DMS114 treated with DMSO at 0.1 percent for 48 hours (cell line): Measurements from ENCODE around the gene LTA.

Experiments
- DNase-seq: peaks from one replicate; lab custom pipeline; 2025; ENCODE audit not compliant: unreplicated experiment; lab: John Stamatoyannopoulos, UW

LTA gene

DNA sequence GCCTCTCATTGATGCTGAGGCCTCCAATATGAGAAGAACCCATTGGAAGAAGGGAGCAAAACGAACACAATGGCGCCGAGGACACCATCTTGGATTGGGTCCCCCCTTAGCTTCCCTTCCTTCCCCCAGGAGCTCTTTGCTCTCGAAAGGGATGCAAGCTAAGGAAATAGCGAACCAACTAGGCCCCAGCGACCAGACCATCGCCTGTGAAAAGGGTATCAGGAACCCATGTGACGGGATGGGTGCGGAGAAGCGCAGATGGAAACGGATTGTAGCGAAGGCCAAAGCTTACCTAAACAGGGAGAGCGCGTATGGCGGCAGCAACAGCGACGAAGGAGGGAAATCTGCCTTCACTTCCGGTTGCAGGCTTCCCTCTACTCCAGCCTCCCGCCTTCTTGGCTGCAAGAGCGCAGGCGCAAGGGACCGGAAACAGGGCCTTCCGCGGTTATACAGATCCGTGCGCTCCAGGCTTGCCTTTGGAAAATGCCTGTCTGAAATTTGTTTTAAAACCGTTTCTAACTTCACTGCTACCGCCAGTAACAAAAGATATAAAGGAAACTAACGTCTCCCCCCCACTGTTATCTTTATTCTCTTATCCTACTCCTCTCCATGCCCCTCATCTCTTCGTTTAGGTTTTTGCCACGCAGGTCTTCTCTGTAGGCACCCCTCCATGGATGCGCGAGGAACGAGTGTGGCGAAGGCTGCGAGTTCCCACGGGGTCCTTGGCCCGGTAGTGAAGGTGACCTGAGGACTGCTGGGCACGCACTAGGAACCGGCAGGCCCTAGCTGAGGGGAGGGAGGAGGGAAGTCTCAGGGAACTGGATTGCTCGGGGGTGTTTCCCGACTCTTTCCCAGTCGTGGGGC lies 30.2 kb upstream of the LTA start, which contains the start of gene DDX39B:
Gene DDX39B (minus strand): TSS at position 346 of the 864 bp plus-strand sequence. CDS start 1,471 bp downstream, outside the sequence.
- peak; percentile 98 for DNase-seq

DNA sequence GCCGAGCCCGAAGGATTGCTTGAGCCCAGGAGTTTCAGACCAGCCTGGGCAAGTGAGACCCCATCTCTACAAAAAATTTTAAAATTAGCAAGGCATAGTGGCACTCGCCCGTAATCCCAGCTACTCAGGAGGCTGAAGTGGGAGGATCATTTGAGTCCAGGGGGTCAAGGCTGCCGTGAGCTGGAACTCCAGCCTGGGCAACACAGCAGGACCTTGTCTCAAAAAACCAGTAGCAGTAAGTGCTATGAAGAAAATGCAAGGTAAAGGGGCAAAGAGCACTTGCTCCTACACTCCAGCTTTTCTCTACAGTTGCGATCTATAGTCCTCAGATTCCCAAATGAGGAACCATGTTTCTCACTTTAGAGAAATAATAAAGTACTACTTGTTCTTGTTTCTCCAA lies 28.4 kb upstream of the LTA start:
- DNase-seq, result no peak

DNA sequence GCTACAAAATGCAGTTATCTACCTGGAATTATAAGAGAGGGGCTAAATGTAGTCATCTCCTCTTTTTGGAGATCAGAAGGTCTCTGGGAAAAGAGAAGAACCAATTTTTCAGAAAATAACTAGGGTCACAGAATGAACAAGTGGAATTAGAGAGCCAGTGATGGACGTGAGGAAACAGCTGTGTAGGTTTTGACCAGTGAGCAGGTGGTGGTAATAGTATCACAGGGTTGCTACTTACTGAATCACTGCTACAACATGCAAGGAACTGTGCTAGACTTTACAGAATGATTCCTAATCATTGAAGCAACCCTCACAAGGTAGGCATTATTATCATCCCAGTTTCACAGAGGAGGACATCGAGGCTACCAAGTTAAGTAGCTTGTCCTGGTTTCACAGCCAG lies 27.4 kb upstream of the LTA start:
- no peak for DNase-seq

DNA sequence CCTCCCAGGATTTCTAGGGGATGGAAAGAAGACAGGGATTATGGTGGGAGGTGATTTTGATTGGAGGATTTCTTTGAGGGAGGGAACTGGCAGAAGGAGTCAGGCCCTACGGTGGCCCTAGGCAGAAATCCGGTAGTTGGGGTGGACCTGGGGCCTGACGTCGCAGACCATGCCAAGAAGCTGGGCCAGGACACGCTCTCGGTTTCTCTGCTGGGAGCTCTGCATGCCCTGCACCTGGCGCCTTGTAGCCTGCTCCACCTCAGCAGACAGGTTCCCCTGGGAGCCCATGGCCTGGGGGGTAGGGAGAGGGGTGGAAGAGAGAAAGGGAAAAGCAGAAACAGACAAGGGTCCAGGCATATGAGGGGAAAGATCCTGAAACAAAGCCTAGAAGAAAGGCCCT lies 26.8 kb upstream of the LTA start:
- DNase-seq, result no peak

DNA sequence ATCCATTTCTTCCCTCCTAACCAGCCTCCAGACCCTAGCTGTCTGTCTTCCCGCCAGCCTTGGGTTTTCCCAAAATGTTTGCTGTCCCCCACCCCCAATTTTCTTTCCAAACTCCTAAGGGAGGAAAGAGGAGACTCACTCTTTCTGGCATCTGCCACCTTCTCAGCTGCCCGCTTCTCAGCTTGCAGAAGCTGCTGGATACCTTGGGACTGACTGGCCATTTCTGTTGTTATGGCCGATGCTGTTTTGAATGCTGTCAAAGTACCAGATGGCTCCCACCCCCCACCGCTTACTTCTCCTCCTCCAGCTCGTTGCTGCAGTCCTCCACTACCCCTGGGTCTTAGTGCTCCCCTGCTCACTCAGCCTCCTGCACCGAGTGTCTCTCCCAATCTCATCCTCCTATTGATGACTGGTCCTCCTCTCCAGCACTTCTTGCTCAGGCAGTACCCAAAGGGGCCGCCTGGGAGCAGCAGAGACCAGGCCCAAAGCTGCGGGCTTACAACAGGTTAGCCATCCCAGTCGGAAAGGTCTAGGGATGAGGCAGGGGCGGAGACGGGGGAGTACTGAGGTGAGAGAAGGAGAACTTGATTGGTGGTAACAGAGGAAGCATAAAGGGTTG lies 25.6 kb upstream of the LTA start, which contains the start of gene ATP6V1G2:
Gene ATP6V1G2 (minus strand): TSS at position 270 of the 619 bp plus-strand sequence. CDS start 49 bp downstream, at position 221.
- DNase-seq, result peak; percentile 91

DNA sequence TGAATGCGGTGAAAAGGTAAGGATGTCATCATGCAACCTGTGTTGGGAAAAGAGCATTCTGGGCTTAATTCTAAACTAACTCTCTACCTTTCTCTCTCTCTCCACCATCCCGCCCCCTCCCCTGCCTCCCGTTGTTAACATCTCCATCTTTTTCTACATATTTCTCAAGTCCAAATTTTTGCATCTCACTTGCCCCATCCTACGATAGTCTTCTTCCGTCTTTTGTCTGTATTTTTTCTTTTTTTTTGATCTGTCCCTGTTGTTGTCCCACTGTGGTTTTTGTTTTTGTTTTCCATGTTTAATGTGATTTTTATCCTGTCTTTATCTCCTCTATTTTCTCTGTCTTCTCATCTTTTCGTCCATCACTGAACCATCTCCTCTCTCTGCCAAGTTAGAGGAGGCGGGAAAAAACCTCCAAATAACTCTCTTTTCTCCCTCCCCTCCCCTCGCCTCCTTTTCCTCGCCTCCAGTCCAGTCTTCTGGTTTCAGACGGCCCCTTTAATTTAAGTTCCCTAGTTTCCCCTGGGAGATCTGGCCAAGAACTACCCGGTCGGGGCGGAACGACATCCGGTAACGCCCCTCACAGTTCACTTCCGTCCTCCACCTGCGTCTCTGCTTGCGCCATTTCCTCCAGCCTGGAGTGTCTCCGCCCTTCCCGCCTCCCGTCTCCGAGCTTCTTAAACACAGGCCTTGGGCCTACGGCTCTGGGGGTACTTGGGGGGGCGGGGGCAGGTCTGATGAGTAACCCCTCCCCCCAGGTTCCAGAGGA lies 24.9 kb upstream of the LTA start, which contains the start of gene NFKBIL1:
Gene NFKBIL1 (plus strand): TSS at position 651 of the 769 bp plus-strand sequence. CDS start 87 bp downstream, at position 738.
- peak; percentile 99 for DNase-seq

DNA sequence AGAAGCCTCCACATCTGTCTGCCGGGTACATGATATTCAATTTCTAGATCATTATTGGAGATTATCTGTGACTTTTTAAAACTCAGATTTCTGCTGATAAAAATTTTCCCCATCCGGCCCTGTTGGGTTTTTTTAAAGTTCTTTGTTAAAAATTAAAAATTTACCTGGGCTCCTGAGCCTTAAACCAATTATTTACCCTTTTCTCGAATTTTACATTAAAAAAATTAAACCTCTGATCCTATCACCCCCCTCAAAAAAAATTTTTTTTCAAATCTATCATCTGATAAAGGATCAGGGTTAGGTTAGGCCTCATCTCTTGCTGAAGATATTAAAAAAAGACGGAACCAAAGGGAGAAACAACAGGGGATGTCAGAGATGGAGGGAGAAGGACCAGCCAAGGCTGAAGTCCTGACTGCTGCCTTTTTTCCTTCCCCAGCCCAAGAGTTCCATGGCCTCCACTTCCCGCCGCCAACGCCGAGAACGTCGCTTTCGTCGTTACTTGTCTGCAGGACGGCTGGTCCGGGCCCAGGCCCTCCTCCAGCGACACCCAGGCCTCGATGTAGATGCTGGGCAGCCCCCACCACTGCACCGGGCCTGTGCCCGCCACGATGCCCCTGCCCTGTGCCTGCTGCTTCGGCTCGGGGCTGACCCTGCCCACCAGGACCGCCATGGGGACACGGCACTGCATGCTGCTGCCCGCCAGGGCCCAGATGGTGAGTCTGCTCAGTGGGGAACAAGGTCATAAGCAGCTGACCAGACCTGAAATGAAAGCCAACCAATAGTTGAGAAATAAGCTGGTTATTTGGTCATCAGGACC lies 24.2 kb upstream of the LTA start:
- DNase-seq, result no peak

DNA sequence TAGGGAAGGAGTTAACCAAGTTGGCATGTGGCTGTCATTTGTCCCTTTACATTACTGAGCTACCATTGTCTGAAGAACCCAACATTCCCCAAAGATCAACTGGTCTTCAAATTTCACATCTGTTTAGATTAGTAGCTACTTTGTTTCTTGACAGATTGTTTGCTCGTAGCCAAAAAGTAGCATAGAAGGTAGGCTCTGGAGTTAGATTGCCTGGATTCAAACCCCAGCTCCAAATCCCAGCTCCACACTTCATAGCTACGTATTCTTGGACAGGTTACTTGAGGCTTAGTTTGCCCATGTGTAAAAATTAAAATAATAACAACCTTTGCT lies 23.6 kb upstream of the LTA start:
- DNase-seq, result no peak

DNA sequence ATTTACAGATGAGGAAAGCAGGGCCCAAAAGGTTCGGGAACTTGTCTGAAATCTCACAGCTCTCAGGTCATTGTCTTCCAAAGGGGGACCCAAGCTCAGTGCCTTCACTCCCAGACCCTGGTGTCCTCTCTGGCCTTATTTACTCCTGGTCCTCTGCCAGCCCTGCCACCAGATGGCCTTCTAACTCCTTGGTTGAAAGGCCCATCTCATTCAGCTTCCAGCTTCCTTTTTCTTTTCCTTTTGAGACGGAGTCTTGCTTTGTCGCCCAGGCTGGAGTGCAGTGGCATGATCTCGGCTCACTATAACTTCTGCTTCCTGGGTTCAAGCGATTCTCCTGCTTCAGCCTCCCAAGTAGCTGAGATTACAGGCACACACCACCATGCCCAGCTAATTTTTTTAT lies 20.7 kb upstream of the LTA start:
- DNase-seq, result peak; percentile 62

DNA sequence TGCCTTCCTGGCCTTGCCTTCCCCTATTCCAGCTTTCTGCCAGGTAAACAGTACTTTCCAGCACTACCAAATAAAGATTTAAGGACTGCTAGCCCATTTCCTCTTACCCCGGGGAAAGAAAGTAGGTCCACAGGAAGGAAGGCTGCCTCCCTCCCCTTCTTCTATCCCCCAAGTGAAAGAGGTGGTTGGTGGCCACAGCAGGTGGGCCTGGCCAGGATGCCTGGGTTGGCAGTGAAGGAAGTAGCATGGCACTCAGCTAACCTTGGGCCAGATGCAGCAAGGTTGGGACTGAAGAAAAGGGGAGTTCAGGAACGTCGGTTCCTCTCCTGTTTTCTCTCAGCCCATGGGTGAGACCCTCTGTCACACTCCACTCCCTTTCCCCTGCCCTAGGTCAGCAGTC lies 15.8 kb upstream of the LTA start:
- DNase-seq, result no peak

DNA sequence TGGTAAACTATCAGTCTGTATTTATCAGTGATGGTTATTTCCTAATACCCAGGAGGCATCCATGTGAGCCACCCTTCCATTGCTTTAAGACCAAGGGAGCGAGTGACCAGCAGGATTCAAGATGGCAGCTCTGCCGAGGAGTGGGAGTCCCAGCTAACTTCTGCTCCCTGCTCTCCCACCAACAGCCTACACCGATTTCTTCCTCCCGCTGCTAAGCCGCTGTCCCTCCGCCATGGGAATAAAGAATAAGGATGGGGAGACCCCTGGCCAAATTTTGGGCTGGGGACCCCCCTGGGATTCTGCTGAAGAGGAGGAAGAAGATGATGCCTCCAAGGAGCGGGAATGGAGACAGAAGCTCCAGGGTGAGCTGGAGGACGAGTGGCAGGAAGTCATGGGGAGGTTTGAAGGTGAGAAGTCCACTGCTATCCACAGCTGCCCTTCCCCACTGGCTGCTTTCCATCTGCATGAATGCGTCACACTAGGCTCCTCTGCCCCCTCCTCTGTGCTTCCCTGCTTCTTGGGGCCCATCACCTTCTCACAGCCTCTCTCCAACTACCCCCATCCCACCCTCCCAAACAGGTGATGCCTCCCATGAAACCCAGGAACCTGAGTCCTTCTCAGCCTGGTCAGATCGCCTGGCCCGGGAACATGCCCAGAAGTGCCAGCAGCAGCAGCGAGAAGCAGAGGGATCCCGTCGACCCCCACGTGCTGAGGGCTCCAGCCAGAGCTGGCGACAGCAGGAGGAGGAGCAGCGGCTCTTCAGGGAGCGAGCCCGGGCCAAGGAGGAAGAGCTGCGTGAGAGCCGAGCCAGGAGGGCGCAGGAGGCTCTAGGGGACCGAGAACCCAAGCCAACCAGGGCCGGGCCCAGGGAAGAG lies 14.4 kb upstream of the LTA start:
- DNase-seq, result no peak

DNA sequence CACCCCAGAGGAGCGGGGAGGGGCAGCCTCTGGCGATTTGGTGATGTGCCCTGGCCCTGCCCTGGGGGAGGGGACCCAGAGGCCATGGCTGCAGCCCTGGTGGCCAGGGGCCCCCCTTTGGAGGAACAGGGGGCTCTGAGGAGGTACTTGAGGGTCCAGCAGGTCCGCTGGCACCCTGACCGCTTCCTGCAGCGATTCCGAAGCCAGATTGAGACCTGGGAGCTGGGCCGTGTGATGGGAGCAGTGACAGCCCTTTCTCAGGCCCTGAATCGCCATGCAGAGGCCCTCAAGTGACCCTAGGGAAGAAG lies 13.8 kb upstream of the LTA start:
- no peak for DNase-seq

DNA sequence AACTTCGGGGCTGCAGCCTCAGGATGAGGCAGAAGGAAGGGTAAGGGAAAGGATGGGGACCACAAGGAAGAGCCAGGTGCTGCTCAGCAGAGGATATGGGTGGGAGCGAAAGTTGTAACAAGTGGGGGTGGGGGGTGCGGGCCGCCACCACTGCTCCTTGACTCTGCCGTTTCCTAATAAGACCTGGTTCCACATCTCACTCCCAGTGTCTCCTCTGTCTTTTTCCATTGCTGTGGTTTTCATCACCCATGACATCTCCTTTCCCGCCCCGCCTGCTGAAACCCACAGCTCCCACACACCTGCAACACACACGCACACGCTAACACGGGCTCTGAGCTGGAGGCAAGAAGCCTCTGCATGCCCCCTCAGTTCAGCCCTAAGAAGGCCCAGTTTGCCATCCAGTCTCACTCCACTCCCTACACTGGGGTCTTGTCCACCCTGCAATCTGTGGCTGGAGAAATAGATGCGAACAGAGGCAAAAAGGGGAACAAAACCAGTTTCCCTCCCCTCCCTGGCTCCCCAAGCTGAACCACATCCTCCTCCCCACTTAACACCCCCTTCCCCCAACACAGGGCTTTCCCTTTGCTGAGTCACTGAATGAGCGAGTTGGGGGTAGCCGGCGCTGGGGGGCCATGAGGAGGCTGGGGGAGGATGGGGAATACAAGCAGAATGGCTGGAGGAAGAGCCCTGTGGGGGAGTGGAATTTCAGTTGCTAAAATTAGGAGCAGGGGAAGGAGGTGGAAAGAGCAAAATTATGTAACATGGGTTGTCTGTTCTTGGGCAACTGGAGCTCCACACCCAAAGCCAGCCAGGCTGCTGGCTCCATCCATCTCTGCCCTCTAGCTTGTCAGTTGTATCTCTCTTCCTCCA lies 13.2 kb upstream of the LTA start:
- no peak for DNase-seq

DNA sequence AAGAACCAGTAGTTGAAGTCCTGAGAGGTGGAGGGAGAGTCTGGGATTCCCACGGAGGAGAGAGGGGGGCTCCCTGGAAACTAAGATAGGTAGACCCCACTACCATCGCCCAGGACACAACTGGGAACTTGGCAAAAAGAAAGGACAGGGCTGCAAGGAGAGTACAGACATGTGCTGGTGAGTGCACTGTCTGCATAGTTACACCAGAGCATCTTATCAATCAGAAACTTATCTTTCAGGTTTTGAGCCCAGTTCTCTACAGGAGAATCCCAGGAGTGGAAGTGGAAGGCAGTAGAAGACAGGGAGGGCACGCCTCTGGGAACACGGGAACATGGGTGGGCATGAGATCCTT lies 12.5 kb upstream of the LTA start:
- DNase-seq, result no peak

DNA sequence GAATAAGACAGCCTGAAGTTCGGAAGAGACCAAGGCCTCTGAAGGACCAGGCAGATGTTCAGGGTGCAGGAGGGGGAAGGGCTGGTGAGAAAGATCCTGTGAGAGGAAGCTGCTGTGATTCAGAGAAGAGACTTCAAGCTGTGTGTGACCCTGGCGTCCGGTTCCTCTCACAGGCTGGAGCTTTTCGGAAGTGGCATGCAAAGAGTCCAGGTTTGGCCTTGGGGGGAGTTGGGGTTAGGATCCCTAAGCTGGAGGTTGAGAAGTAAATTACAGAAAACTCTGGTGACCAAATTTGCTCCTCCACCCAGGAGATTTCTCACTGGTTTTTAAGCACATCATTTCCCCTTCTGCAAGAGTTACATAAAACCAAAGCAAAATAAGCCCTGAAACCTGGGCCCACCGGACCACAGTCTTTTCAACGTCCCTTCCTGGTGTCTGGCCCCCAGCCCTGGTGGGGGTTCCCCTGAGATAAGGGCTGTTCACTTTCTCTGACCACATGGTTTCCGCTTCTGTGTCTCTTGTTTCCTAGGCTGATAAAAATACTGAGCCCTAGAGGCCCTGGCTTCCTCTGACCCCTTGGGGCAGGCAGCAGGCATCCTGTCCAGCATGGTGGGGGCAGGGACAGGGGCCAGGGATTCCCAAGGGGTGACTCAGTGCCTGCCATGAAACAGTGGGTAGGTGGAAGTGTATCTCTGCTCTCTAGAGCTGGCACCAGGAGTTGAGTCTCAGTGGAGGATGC lies 12.0 kb upstream of the LTA start:
- no peak for DNase-seq

DNA sequence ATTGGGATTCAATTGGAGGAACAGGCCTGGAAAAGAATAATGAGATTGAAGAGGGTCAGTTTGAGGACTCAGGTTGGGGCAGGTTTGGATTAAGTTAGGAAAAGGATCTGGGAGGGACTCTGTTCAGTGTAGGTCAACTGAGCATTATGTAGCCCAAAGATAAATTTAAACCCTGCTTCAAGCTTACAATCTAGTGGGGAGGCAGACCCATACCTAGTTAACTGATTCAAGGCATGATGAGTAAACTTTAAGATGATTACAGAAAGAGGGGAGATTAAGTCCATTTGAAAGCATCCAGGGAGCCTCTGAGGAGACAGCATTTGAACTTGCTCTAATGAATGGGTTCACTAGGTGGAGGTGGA lies 11.4 kb upstream of the LTA start:
- DNase-seq, result no peak

DNA sequence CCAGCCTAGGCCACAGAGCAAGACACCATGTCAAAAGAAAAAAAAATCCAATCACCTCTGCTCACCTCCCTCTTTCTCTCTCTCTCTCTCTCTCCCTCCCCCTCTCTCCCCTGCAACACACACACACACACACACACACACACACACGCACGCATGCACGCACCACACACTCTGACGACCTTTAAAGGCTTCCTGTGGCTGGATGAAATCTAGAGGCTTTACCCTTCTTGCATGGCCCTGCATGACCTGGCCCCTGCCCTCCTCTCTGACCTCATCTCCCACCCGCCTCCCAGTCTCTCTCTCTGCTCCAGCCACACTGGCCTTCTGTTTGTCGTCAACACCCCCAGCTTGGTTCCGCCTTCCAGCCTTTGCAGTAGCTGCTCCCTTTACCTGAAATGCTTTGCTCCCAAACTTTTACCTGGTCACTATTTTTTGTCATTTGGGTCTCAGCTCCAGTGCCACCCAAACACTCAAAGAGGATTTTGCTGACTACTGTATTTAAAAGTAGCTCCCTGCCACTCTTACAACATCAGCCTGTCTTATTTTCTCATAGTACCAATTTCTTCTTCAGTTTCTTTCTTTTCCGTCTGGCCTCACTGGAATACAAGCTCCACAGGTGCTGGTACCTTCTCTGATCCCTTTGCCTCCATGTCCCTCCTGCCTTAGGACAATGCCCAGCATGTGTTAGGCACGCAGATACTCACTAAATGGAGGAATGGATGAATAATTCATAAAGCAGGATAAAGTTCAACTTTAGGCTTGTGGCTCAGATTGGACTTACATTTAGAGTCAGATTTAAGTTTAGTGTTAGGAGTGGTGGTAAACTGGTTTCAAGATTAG lies 4.3 kb upstream of the LTA start:
- DNase-seq, result no peak

DNA sequence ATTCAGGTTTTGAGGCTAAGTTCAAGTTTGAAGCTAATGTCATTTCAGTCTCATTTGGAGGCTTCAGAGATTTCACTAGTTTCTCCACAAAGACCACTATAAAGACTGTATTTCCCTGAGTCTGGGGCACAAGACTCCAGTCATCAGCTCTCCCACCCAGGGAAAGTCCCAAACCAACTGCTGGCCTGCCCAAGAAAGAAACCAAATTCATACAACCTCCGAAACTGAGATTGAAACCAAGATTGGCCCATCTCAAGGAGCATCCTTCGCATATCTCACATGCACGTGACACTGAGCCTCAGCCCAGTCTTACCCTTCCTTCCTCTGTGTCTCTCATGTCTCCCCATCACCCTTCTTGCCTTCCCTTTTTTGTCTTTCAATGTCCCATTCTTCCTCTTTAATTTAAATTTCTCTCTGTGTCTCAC lies 3.5 kb upstream of the LTA start:
- no peak for DNase-seq
